Measurements from ENCODE around the gene CYTH4.
"Not testable (repeated sequence)": the region's sequence is repeated elsewhere in the genome, so short reads cannot be mapped to it uniquely, and the experiment has no call there.

CYTH4 gene

DNA sequence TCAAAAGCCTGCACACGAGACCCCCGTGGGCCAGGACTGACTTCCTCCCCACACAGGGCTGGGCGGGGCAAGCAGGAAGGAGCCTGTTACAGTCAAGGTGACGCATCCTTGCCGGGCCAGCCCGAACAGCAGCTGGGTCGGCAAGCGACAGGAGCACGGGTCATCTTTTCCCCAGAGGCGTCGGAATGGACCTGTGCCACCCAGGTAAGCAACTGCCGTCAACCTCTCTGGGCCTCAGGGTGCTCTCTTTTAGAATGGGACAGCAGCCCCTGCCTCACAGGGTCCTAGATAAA is at the start of gene CYTH4:
CYTH4 (plus strand) TSS at position 124 of the 293 bp plus-strand sequence; CDS start at position 186, 62 bp downstream.
- DNase-seq (ENCODE audit: low read depth, low spot score) = no peak

GRCh38 chr22:37233371-37233750 is 48.9 kb upstream of the CYTH4 start:
- DNase-seq (ENCODE audit: low read depth, low spot score) = not testable (repeated sequence)

GRCh38 chr22:37233751-37234631 is 48.3 kb upstream of the CYTH4 start:
- no peak for DNase-seq (ENCODE audit: low read depth, low spot score)

DNA sequence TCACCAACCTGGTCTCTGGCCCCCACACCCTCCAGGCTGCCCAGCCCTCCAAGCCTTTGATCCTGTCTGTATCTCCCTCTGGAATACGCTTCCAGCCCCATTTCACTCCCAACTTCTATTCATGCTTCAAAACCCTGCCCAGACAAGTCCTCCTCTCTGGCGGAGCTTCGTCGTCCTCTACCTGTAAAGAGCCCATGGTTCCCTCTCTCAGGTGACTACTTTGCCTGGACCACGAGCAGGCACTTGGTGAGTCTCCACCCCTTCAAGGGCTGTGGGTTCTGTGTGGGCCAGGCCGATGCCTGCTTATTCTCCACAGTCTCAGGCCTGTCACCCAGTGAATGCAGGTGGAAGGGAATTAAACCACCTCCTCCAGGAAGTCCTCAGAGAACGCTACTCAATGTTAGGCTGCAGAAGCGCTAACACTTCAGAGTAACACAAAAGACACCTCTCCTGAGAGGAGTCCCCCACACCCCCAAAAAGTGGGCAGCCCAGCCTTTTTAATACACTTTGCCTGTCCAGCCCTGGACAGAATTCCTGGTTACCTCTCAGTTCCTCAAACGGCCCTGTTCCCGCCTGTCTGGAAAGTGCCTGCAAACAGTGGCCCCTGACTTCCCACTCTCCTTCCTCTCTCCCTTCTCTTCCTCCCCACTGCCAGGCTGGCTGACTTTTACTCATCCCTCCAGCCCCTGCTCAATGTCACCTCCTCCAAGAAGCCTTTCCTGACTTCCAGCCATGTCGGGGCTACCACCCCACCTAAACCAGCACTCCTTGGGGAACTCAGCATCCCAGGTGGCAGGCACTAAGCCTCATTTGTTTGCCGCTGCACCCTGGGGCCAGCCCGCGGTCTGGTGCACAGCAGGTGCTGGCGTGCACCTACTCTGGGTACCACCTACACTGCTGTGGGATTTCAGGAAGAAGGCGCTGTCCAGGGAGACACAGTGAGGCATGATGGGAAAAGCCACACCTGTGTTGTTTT is 47.3 kb upstream of the CYTH4 start:
- no peak for DNase-seq (ENCODE audit: low read depth, low spot score)

DNA sequence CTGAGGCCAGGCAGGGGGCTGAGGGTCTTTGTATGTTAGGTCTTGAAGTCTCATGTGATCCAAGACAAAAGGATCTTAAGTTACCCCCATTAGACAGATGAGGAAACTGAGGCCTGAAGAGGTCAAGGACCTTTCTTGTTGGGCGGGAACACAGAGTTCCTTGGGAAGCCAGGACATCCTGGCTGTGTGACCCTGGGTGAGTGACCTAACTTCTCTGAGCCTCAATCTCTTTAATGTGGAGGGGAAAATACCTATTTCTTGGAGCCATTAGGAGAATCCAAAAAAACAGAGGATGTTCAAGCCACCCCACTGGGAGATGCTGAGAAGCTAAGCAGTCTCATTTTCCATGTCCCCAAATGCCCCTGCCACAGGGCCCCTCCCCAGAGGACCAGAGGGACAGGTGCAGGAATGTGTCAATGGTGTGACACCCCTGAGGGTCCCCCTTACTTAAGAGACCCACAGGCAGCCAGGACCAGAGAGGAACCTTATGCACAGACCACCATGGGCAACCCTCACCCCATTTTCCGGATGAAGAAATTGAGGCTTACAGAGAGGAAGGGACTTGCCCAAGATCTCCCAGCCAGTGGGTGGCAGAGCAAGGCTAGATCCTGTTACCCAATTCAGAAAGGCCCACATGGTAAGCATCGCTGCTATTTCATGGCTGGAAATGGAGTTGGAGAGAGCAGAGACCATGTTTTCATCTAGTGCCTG is 46.3 kb upstream of the CYTH4 start:
- DNase-seq (ENCODE audit: low read depth, low spot score) = no peak

GRCh38 chr22:37237371-37238268 is 44.7 kb upstream of the CYTH4 start:
- peak; percentile 78 for DNase-seq (ENCODE audit: low read depth, low spot score)

DNA sequence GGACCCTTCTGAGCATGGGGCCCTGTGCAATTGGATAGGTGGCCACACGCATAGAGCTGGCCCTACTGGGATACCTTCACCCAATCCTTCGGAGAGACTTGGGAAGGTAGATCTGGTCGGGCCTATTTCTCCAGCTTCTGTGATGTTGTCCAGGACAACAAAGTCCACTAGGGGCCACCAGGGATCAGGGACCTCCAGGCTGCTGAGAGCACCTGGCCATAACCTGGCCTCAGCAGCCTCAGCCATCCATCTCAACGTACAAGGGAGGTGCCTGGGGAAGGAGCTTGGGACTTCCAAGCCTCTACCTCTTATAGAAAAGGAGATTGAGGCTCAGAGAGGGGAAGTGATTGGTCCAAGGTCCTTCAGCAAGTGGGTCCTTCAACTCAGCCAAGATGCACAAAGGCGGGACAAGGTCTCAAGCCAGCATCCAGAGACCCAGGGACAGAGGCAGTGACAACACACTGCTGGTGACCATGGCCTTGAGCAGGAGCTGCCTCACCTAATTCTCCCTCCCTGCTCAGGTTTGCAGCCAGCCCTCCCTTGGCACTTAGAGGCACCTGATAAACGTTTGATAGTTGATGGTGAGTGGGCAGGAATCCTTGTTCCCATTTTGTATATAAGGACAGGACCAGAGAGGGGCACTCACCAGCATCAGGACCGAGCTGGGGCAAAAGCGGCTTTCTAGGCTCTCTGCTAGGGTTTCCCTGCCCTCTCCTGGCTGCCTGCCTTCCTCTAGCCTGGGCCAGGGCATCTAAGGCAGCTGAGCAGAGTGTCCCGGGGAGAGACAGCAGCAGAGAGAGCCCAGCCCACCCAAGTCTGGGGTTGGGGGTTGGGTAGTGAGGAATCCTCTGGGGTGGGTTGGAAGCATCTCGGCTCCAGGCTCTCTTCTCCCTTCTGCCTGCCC is 42.7 kb upstream of the CYTH4 start:
- no peak for DNase-seq (ENCODE audit: low read depth, low spot score)

DNA sequence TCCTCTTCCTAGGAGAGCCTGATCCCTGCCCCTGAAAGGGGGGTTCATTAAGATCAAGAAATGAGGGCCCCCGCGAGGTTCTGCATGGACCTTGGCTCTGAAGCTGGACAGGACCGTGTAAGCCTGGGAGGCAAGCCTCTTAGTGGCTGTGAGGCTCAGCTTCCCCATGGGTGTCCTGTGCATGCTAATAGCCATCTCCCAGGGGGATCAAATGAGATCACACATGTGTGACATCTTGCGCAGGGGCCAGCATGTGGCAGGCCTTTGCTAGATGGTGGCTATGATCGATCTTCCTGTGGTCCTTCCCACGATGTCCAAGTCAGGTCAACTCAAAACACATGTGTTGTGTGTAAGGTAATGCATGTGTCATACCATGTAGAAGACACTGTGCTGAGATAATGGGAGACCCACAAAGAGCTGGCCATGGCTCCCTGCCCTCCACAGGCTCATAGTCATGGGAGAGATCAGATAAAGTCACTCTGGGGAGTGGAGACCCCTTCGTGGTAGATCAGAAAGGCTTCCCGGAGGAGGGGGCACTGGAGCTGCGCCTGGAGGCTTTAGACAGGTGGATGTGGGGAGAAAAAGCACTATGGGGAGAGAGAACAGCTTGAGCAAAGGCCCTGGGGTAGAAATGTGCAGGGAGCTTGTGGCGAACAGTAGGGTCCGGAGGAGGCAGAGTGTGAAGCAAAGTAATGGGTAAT is 41.9 kb upstream of the CYTH4 start:
- DNase-seq (ENCODE audit: low read depth, low spot score) = no peak

DNA sequence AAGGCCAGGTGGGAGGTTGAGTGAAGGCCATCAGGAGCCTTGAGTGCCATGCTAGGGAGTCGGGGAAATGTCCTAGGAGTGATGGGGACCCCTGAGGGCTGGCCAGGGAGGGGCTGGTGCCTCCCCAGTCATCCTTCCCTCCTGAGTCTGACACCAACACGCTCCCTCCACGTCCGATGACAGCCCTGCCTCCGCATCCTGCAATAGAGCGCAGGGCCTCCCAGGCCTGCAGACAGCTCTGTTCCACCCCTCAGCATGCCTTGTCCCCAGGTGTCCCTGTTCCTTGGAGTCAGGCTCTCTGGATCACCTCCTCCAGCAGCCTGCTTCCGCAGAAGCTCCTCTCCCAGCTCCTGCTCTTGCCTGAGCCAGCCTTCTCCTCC is 41.4 kb upstream of the CYTH4 start:
- no peak for DNase-seq (ENCODE audit: low read depth, low spot score)

DNA sequence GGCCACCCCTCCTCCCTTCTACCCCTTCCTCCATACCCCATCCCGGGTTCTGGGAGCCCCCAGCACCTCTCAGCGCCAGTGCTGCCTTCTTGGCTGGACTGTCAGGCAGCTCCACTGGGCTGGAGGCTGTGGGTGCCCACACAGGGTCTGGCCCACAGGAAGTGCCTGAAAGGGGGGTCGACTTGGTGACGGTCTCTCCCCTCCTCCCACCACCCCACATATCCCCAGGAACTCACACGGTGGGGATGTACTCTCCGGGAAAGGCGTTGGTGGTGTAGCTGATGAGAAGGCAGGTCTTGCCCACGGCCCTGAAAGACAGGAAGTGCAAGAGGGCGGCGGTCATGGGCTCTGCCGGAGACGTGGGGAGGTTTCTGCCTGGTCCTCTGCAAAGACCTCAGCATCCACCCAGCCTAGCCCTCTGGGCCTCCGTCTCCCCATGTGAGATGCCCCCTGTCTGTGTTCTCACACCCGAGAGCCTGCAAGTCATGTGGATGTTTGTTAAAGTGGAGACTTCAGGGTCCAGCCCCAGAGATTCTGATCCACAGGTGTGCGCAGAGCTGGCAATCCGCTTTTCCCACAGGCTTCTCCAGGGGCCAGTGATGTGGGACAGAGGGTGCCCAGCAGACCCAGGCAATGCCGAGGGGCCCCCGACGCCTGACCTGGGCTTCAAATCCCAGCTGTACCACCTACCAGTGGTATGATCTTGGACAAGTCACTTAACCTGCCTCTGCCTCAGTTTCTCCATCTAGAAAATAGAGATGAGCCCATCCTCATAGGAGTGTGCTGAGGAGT is 40.8 kb upstream of the CYTH4 start:
- no peak for DNase-seq (ENCODE audit: low read depth, low spot score)

- DNase-seq (ENCODE audit: low read depth, low spot score) = no peak
Measured at GRCh38 chr22:37242395-37242918, 39.9 kb upstream of the CYTH4 start.

- DNase-seq (ENCODE audit: low read depth, low spot score) = no peak
Measured at GRCh38 chr22:37243402-37244113, 38.8 kb upstream of the CYTH4 start.

- DNase-seq (ENCODE audit: low read depth, low spot score) = peak; percentile 58
Measured at GRCh38 chr22:37244114-37244921, 38.0 kb upstream of the CYTH4 start, which contains the start of gene RAC2. Gene RAC2 (minus strand): TSS chr22:37244269. CDS start chr22:37244148, 121 bp downstream.

DNA sequence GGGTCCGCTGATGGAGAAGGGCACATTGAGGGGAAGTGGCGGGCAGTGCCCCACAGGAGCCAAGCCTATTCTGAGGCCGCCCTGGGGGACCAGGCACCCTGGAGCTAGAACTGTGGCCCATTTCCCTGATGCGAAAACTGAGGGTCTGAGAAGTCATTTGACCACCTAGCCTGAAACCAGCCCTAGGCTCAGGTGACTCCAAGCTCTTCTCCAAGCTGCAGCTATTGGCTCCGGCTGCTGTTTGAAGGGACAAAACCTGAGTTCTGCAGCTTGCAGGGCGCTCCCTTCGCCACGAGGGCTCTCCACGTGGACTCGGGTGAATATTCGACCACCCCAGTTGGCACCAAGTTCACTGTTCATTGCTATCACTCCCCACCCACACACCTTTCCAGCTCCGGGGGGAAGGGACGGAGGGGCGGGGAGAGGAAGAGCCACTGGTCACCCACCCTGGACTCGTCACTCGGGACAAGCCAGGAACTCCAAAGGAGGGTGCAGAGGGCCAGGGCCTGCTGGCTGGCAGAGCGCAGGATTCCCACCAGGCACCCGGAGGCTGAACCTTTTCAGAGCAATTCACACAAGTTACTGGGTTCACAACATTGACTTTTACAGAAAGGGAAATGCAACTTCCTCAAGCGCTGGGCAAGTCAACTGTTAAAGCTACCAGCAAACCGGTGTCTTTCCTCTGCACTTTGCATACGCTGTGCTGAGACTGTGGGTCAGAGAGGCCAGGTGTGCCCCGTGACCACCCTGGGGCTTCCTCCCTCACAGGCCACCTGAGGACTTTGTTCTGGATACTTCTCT is 37.2 kb upstream of the CYTH4 start:
- DNase-seq (ENCODE audit: low read depth, low spot score) = no peak

- DNase-seq (ENCODE audit: low read depth, low spot score) = no peak
Measured at GRCh38 chr22:37245740-37246139, 36.6 kb upstream of the CYTH4 start.

DNA sequence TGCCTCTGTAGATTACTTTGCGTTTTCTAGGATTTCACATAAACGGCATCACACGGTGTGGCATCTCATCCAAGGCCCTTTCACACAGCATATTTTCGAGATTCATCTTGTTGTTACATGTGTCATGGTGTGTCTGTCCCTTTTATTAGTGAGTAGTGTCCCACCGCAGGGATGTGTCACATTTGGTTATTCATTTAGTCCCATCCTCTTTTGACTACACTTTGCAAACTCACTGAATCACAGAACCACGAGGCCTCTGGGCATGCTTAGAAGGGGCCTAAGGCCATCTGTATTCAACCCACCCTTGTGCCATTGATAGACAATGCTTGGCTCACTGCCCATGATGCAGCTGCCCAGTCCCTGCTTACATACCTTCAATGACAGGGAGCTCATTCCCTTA is 34.1 kb upstream of the CYTH4 start:
- DNase-seq (ENCODE audit: low read depth, low spot score) = no peak

Measured in astrocyte of the hippocampus (primary cell).